ENCODE measurements around the gene TLE7. TPM values are rescaled to one million over a fixed set of nuclear protein-coding genes. Genes with fewer than 3 reads are reported as not detected.

TLE7 gene
- total RNA-seq, 1 donor from 2014 or later: not detected

DNA sequence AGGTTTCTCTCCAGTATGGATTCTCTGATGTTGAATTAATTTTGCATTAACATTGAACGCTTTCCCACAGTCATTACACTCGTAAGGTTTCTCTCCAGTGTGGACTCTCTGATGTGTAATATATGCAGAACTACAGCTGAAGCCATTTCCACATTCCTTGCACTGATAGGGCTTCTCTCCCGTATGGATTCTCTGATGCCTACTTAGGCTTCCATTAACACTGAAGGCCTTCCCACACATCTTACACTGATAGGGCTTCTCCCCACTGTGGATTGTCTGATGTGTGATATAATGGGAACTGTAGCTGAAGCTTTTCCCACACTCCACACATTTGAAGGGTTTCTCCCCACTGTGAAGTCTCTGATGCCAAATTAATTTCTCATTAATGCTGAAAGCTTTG, 7.2 kb upstream of the TLE7 start:
- DNase-seq (ENCODE audit: low read depth): no peak

- DNase-seq (ENCODE audit: low read depth): no peak
These were observed 6.5 kb upstream of the TLE7 start for GRCh38 chr16:71448274-71448866.

DNA sequence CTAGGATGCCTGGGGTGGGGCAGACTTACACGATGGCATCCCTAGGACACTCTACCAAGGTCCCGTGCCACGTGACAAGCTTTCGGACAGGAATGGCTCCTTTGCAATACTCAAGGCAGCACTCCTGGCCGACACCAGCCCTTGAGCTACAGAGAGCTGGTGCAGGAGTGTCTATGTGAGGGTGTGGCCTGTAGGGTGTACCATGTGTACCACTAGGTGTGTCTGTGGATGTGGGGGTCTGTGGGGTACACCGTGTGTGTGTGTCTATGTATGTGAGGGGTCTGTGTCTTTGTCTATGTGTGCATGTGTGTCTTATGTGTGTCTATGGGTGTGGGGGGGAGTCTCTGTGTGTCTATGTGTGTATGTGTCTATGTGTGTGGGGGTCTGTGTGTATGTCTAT, 1.9 kb upstream of the TLE7 start:
- no peak for DNase-seq (ENCODE audit: low read depth)

- DNase-seq (ENCODE audit: low read depth): no peak
These were observed 355 bp downstream of the TLE7 start for GRCh38 chr16:71441348-71442050.

DNA sequence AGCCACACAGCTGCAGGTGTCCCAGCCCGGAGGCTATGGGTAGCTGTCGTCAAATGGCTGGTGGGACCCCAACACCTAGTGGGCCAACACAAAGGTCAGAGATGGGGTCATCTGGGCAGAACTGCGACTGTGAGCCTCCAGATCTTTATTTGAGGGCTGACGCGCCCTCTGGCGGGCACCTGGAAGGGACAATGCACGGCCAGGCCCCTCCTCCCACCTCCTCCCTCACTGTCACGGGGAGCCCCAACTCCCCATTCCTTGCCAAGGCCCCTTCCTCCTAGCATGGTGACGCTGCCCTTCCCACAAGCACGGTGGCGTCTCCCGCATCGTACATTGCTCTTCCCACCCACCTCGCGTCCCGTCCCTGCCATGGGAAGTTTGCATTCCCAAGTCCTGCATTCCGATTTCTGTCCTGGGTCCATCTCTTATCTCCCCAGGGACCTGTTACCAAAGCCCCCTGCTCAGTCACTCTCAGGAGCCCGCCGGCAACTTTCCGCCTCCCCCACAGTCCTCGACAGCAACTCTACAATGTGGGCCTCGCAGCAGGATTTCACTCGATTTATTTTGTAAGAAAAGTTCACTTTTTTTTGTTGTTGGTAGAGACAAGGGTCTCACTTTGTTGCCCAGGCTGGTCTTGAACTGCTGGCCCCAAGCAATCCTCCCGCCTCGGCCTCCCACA, 1.0 kb downstream of the TLE7 start:
- no peak for DNase-seq (ENCODE audit: low read depth)

GRCh38 chr16:71439523-71439922, 2.3 kb downstream of the TLE7 start:
- peak; percentile 32 for DNase-seq (ENCODE audit: low read depth)

GRCh38 chr16:71436473-71436872, 5.4 kb downstream of the TLE7 start:
- DNase-seq (ENCODE audit: low read depth): no peak

DNA sequence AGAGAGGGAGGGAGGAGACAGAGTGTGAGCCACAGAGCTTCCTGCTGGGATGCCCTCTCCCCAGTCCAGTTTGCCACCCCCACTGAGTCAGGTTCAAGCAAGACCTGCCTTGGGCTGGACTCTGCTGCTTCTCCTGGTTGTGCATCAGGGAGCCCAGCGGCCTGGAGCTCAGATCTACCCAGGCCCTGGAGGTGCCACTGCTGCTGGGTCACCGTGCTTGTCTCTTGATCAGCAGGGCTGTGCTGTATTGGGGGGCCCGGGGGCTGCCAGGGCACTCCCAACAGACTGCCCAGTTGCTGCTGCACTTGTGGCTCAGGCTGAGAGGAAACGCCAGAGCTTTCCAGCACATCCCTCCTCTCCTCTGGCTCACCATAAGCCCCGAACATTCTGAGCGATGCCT, 8.9 kb downstream of the TLE7 start:
- DNase-seq (ENCODE audit: low read depth): no peak

DNA sequence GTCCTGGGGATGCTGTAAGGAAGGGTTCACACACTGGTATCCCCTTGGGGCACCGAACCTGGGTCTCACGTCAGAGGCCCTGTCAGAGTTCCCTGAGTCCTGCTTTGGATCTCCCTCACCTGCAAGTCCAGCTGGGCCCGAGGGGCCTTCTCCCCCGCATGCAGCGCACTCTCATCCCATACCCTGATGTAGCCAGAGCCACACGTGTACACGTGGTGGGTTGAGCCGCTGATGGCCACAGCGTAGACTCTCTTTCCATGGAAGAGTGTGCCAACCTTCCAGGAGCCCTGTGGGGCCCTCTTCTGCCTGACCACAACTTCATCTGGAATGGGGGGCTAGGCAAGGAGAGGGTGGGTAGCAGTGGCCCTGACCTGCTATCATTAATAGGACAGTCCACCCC, 9.9 kb downstream of the TLE7 start:
- DNase-seq (ENCODE audit: low read depth): no peak

DNA sequence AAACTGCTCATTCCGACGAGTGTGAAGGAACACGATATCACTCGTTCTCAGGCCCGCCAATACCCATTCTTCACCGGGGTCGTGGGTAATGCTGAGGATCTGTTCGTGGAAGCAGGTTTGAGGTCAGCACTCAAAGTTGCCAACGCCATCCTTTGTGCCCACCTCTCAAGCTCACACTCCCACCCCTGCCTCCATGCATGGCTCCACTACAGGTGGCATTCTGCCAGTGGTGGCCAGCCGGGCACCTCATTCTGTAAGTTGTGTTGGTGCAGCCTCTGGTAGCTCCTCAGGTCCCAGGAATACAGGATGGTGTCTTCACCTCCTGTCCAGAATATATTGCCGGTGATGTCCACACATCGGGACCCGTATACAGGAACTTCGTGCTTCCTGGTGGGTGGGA, 10.7 kb downstream of the TLE7 start:
- no peak for DNase-seq (ENCODE audit: low read depth)

DNA sequence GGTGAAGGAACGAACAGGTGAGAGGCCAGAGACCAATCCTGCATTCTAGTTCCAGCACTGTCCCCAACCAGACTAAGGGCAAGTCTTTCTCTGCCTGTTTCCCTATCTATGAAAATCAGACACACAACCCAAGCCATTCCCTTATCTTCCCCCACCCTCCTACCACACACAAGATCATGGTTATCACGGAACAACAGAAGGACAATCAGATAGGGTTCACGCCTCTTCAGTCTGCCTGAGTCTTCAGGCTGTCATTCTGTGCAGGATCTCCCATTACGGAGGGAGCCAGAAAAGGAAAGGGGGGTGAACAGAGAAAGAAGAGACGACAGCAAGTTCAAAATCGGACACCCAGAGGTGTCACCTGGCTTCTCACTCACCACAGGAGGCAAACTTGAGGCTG, 11.1 kb downstream of the TLE7 start:
- no peak for DNase-seq (ENCODE audit: low read depth)

DNA sequence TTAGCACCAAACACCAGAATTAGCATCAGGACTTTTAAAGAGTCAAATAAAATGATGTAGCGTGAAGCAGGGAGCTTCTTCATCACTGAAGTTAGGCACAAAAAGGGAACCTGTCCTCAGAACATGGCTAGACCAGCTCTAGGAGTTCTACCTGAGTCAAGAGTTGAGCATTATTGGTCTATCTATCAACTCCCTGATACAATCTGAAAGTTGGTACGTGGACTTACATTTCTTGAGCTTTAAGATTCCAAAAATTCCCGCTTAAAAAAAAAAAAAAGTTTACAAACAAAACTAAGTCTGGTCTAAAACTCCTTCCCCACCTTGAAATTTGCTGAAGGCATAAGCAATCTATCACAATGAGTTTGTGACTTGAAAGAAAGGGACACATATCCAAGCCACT, 12.3 kb downstream of the TLE7 start:
- no peak for DNase-seq (ENCODE audit: low read depth)

DNA sequence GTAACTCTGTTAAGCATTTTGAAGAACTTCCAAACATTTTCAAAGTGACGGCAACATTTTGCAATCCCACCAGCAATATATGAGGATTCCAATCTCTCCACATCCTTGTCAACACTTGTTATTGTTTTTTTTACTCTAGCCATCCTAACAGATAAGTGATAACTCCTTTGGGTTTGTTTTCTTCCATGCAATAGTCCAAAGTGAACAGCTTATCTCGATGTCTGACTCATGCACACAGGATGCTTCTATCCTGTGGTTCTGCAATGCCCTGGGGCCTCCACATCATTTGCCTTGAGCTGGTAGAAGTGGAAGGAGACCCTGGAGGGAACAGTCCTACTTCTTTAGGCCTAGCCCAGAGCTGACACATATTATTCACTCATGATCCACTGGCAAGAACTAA, 13.0 kb downstream of the TLE7 start:
- DNase-seq (ENCODE audit: low read depth): no peak

DNA sequence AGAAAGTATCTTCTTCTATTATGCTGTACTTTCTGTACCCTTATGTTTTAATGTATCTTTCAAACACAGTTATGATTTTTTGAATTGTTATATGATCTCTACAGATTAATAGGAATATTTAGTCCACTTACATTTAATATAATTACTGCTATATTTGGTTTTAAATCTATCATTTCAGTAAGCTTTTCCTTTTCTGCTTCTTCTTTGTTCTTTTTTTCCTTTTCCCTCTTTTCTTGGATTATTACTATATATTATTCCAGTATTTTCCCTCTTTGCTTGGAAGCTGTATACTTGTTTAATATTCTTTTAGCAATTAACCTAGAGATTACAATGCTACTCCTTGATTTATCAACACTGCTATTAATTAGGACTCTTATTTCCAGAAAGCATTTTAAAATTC, 13.5 kb downstream of the TLE7 start:
- no peak for DNase-seq (ENCODE audit: low read depth)

DNA sequence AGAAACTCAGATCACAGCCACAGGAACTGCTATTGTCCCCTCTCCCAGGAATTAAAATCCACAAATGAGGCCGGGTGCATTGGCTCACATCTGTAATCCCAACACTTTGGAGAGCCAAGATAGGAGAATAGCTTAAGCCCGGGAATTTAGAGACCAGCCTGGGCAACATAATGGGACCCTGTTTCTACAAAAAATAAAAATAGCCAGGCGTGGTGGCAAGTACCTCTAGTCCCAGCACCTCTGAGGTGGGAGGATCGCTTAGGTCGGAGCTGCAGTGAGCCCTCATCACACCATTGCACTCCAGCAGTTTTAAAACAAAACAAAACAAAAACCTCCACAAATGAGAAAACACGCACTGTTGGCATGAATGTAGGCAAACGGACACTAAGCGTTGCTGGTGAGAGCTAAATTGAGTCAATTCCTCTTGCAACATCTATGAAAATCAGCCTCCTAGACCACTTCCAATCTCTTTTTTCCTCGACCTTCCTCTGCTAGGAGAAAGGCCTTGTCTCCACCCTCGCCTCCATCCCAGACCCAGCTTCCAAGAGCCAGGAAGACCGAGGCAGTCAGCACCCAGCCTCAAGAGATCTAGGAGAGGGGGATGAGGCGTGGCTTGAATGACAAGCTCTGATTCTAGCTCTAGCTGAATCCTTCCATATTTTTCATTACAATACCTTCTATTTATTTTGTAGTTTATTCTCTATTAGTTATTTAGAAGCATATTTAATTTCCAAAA, 14.8 kb downstream of the TLE7 start:
- DNase-seq (ENCODE audit: low read depth): no peak

GRCh38 chr16:71426069-71426879, 15.6 kb downstream of the TLE7 start:
- DNase-seq (ENCODE audit: low read depth): peak; percentile 2

GRCh38 chr16:71425746-71426068, 16.1 kb downstream of the TLE7 start:
- no peak for DNase-seq (ENCODE audit: low read depth)

GRCh38 chr16:71424626-71425025, 17.2 kb downstream of the TLE7 start:
- no peak for DNase-seq (ENCODE audit: low read depth)

GRCh38 chr16:71423865-71424264, 18.0 kb downstream of the TLE7 start:
- DNase-seq (ENCODE audit: low read depth): no peak

- no peak for DNase-seq (ENCODE audit: low read depth)
These were observed 18.8 kb downstream of the TLE7 start for GRCh38 chr16:71423016-71423415.

- DNase-seq (ENCODE audit: low read depth): peak; percentile 3
These were observed 19.9 kb downstream of the TLE7 start for GRCh38 chr16:71421911-71422310.
